PC-9 (cell line): ENCODE data around the gene CRYGS. TPM values are rescaled to one million over a fixed set of nuclear protein-coding genes. Genes with fewer than 3 reads are reported as not detected.

Source experiments
- BruUV-seq: library from RNA; stranded (reverse); fragments of 400-500 nt; replicated peaks from 2 replicates; lab custom pipeline; 2021; lab: Mats Ljungman, UMichigan
- CTCF ChIA-PET: fragments of 300-600 bp; sonication (Branson Sonifier 250); formaldehyde crosslinking; loops from one replicate; lab custom pipeline; 2022; ENCODE audit warnings: antibody characterized with exemption; lab: Charles Lee
- POLR2A ChIA-PET: fragments of 300-600 bp; sonication (Branson Sonifier 250); formaldehyde crosslinking; loops from one replicate; lab custom pipeline; 2022; ENCODE audit warnings: antibody characterized with exemption; ENCODE audit not compliant: unreplicated experiment; lab: Charles Lee
- DNase-seq, 2 experiments: peaks; one replicate each; pipeline versions ENCODE4 v3.0.0 to v3.0.0-alpha.2; 2015 to 2022; ENCODE audit warnings: mixed read lengths in 1 of 2
- H2AFZ ChIP-seq: fragments of 200-600 bp; sonication (generic); 2 replicates; pipeline ENCODE4 v1.8.1; 2017; ENCODE audit warnings: antibody characterized with exemption
- H3F3A ChIP-seq: fragments of 200-600 bp; sonication (generic); 2 replicates; pipeline ENCODE4 v1.8.1; 2017; ENCODE audit warnings: antibody characterized with exemption, mild to moderate bottlenecking, low read depth; ENCODE audit not compliant: insufficient read depth
- H3K27ac ChIP-seq: fragments of 200-600 bp; sonication (generic); 2 replicates; pipeline ENCODE4 v1.6.1; 2016; ENCODE audit warnings: mixed run types
- H3K27me3 ChIP-seq: fragments of 200-600 bp; sonication (generic); 2 replicates; pipeline ENCODE4 v1.6.1; 2016; ENCODE audit warnings: low read depth, mixed run types; ENCODE audit not compliant: insufficient read depth
- H3K36me3 ChIP-seq: fragments of 200-600 bp; sonication (generic); 2 replicates; pipeline ENCODE4 v1.6.1; 2016; ENCODE audit warnings: low read depth, mixed run types
- H3K4me1 ChIP-seq: fragments of 200-600 bp; sonication (generic); replicated peaks from 2 replicates; pipeline ENCODE4 v1.6.1; 2016; ENCODE audit warnings: mixed run types; ENCODE audit not compliant: insufficient read depth
- H3K4me2 ChIP-seq: fragments of 200-600 bp; sonication (generic); 2 replicates; pipeline ENCODE4 v1.6.1; 2017; ENCODE audit warnings: mixed run types
- H3K4me3 ChIP-seq: fragments of 200-600 bp; sonication (generic); 2 replicates; pipeline ENCODE4 v1.6.1; 2016; ENCODE audit warnings: mixed run types
- H3K79me2 ChIP-seq: fragments of 200-600 bp; sonication (generic); 2 replicates; pipeline ENCODE4 v1.6.1; 2017; ENCODE audit warnings: low read depth, mixed run types
- H3K9me2 ChIP-seq: fragments of 200-600 bp; sonication (generic); 2 replicates; pipeline ENCODE4 v1.8.1; 2017; ENCODE audit warnings: mild to moderate bottlenecking; ENCODE audit not compliant: insufficient read depth
- H3K9me3 ChIP-seq: fragments of 200-600 bp; sonication (generic); 2 replicates; pipeline ENCODE4 v1.8.1; 2016; ENCODE audit warnings: low read depth; ENCODE audit not compliant: insufficient read depth
- H4K20me1 ChIP-seq: fragments of 200-600 bp; sonication (generic); 2 replicates; pipeline ENCODE4 v1.8.1; 2017; ENCODE audit not compliant: insufficient read depth
- EZH2 ChIP-seq: fragments of 200-600 bp; sonication (generic); IDR thresholded peaks from 2 replicates; pipeline ENCODE4 v1.8.0; 2017; ENCODE audit warnings: antibody characterized with exemption, low read depth
- intact Hi-C: fragments of 100-400 bp; cut with micrococcal nuclease; formaldehyde crosslinking; loops from one replicate; pipeline ENCODE4 v1.10.0; 2022; ENCODE audit not compliant: unreplicated experiment
- total RNA-seq: library from RNA; stranded (reverse); gene quantifications from 2 replicates; pipeline ENCODE4 v1.2.3, GENCODE V29; 2021
- TF ChIP-seq, protein P1 (sequence below): fragments of 200-600 bp; sonication (generic); conservative IDR thresholded peaks from 2 replicates; pipeline ENCODE4 v1.6.1; 2017; ENCODE audit warnings: mixed run types, antibody characterized with exemption, mild to moderate bottlenecking, moderate library complexity

CRYGS gene
- total RNA-seq, 1 experiment from 2014 or later, result 2.8 TPM

DNA sequence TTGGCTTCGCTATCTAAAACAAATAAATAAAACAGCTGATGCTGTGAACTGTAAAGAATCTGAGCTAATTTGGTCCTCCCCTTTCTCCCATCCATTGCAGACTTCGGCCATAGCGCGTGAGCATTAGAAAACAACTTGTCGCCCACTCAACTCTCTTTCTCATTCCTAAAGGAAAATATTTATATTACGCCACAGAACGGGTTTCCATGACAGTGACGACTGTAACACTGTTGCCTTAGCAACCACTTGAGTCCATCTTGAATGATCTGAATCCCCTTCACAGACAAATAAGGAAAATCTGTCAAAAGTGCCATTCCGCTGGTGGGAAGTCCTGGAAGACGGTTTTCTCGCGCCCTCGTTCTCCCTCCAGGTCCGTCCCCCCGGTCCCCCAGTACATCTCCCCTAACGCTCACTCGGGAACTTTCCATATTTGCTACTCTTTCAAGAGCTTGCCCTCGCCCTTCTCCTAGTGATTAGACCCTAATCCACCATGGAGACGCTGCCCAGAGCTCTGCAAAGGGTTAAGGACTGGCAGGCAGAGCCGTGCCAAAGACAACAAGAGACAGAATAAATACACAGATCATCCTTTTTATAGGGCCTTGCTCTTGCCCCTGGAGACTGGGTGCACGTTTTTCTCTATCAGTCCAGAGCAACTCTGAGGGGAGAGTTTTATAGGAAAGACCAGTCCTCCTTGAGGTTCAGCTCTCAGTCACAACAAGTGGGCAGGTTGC is 50.5 kb downstream of the CRYGS start:
- intact Hi-C loops, result no loop called here
- H3K79me2 ChIP-seq, result no peaks in the 10 kb centered on the region
- H3K4me2 ChIP-seq, result no peak overlapping the region
- H3K9me3 ChIP-seq, result no peaks in the 10 kb centered on the region
- H3F3A ChIP-seq, result no peaks in the 10 kb centered on the region
- POLR2A ChIA-PET, result no interaction called here
- H4K20me1 ChIP-seq, result no peaks in the 10 kb centered on the region
- H3K27me3 ChIP-seq, result peaks cover 95% of the 10 kb centered on the region
- no peaks in the 10 kb centered on the region for H3K36me3 ChIP-seq
- H3K27ac ChIP-seq, result no peak overlapping the region
- H2AFZ ChIP-seq, result no peak overlapping the region
- no peaks in the 10 kb centered on the region for H3K4me1 ChIP-seq
- no peak overlapping the region for H3K4me3 ChIP-seq
- BruUV-seq, result no TSS peak
- no peak for TF ChIP-seq EZH2
- TF ChIP-seq, protein P1, sequence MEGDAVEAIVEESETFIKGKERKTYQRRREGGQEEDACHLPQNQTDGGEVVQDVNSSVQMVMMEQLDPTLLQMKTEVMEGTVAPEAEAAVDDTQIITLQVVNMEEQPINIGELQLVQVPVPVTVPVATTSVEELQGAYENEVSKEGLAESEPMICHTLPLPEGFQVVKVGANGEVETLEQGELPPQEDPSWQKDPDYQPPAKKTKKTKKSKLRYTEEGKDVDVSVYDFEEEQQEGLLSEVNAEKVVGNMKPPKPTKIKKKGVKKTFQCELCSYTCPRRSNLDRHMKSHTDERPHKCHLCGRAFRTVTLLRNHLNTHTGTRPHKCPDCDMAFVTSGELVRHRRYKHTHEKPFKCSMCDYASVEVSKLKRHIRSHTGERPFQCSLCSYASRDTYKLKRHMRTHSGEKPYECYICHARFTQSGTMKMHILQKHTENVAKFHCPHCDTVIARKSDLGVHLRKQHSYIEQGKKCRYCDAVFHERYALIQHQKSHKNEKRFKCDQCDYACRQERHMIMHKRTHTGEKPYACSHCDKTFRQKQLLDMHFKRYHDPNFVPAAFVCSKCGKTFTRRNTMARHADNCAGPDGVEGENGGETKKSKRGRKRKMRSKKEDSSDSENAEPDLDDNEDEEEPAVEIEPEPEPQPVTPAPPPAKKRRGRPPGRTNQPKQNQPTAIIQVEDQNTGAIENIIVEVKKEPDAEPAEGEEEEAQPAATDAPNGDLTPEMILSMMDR, result no peak
- no peaks in the 10 kb centered on the region for H3K9me2 ChIP-seq
- DNase-seq, result no peak
- CTCF ChIA-PET, result no interaction called here

DNA sequence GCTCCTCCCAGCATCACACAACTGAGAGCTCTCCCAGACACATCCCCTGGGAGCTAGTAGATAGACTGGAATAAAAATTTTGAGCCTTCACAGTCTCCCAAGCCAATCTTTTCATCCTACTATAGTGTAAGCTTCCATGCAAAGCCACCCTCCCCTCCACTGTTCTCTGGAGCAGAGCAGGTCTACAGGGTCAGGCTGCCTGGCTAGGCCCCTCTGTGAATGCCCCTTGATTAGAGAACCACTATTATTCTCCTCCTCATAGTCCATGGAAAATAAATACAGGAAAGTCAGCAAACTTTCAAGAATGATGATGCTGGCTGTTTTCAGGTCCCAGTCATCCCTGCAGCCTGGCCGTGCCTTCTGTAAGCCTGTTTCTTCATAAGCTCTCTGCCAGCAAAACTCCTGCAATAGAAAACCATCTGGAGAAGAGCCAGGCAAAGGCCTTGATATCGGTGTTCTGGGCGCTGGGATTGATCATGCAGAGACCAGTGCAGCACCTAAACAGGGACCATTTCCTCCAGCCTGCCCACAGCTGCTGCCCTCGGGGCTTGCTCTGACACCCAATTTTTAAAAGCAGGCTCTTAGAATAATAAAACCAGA is 51.7 kb downstream of the CRYGS start:
- no peak overlapping the region for H3K4me2 ChIP-seq
- CTCF ChIA-PET, result interaction anchor here (0.6 kb wide), 1 partner anchor 827 kb away, joined by 3 read pairs; no protein-coding TSS in a partner anchor
- BruUV-seq, result no TSS peak
- no peak overlapping the region for H3K27ac ChIP-seq
- no peaks in the 10 kb centered on the region for H3K4me1 ChIP-seq
- no peaks in the 10 kb centered on the region for H3K79me2 ChIP-seq
- no peaks in the 10 kb centered on the region for H4K20me1 ChIP-seq
- no peak overlapping the region for H2AFZ ChIP-seq
- POLR2A ChIA-PET, result interaction anchor here (0.7 kb wide), 1 partner anchor 251 kb away, joined by 5 read pairs; no protein-coding TSS in a partner anchor
- no peaks in the 10 kb centered on the region for H3K36me3 ChIP-seq
- H3K27me3 ChIP-seq, result peaks cover 98% of the 10 kb centered on the region
- no peak overlapping the region for H3K4me3 ChIP-seq
- intact Hi-C loops, result no loop called here
- no peaks in the 10 kb centered on the region for H3K9me2 ChIP-seq
- TF ChIP-seq, protein P1, result no peak
- TF ChIP-seq EZH2, result no peak
- no peak for DNase-seq
- no peaks in the 10 kb centered on the region for H3F3A ChIP-seq
- no peaks in the 10 kb centered on the region for H3K9me3 ChIP-seq

DNA sequence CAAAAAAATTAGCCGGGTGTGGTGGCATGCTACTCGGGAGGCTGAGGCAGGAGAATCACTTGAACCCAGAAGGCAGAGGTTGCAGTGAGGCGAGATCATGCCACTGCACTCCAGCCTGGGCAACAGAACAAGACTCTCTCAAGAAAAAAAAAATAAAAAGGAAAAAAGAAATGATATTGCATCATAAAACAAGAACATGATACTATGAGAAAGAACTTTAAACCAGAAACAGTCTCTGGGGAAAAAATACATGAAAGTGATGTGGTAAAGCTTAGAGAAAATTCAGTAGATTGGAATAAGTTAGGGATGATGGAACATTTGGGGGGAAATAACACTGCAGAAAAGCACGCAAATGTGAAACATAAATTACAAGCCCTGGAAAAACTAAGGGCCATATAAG is 54.7 kb downstream of the CRYGS start:
- ChIA-PET CTCF (no interaction called here), POLR2A (no interaction called here)
- Histone ChIP-seq H3K27ac (no peak overlapping the region), H3K79me2 (no peaks in the 10 kb centered on the region), H2AFZ (no peak overlapping the region), H4K20me1 (no peaks in the 10 kb centered on the region), H3F3A (no peaks in the 10 kb centered on the region), H3K27me3 (peaks cover 91% of the 10 kb centered on the region), H3K4me2 (no peak overlapping the region), H3K36me3 (no peaks in the 10 kb centered on the region), H3K9me3 (no peaks in the 10 kb centered on the region), H3K9me2 (no peaks in the 10 kb centered on the region), H3K4me3 (no peak overlapping the region), H3K4me1 (no peaks in the 10 kb centered on the region)
- TF ChIP-seq, protein P1, result no peak
- TF ChIP-seq EZH2, result no peak
- no TSS peak for BruUV-seq
- no peak for DNase-seq
- intact Hi-C loops, result no loop called here

Other genes starting within 250 kb of the CRYGS start
- gene DGKG, start 182.1 kb downstream of the CRYGS start, total RNA-seq, result 9.8 and 20.0 TPM in 2 replicates
- 11.1 and 16.2 TPM in 2 replicates for gene TBCCD1, start 23.0 kb upstream of the CRYGS start, total RNA-seq
- 53.8 and 71.3 TPM in 2 replicates for gene DNAJB11, start 26.3 kb upstream of the CRYGS start, total RNA-seq
- not detected in 2 replicates for gene AHSG, start 68.7 kb upstream of the CRYGS start, total RNA-seq
- gene FETUB, start 96.0 kb upstream of the CRYGS start, total RNA-seq, result not detected in 2 replicates
- gene HRG, start 121.6 kb upstream of the CRYGS start, total RNA-seq, result 0.58 and 1.3 TPM in 2 replicates
- not detected in 2 replicates for gene KNG1, start 173.0 kb upstream of the CRYGS start, total RNA-seq
- 446 and 618 TPM in 2 replicates for gene EIF4A2, start 239.2 kb upstream of the CRYGS start, total RNA-seq